Astrocyte of the cerebellum (primary cell): ENCODE measurements around the gene TBC1D25.

Experiments
- DNase-seq: peaks from one replicate; pipeline ENCODE4 v3.0.0-alpha.2; 2011; ENCODE audit warnings: low read depth
- H3K4me3 ChIP-seq: 2 replicates; pipeline ENCODE4 v1.5.1; 2011; ENCODE audit warnings: mild to moderate bottlenecking, low read depth, low read length, moderate library complexity
- CTCF ChIP-seq: IDR thresholded peaks from 2 replicates; pipeline ENCODE4 v1.5.1; 2012; ENCODE audit warnings: low read length, low read depth, moderate library complexity, mild to moderate bottlenecking; ENCODE audit errors: missing control alignments
- in situ Hi-C: cut with HindIII; loops from 2 replicates; pipeline ENCODE4 v1.10.0; 2017; ENCODE audit warnings: low sequenced_read_pairs

The TBC1D25 gene

GRCh38 chrX:48539345-48540027, at the start of gene TBC1D25:
TSS of gene TBC1D25 (plus strand) at chrX:48539714. CDS start at chrX:48539798, 84 bp downstream.
- TF ChIP-seq CTCF = peak; percentile 25
- peak; percentile 93 for DNase-seq
- in situ Hi-C loops = no loop called here
- H3K4me3 ChIP-seq = peak within 1 kb of the TSS; percentile 62

GRCh38 chrX:48489892-48490291, 49.6 kb upstream of the TBC1D25 start:
- no peak for TF ChIP-seq CTCF
- H3K4me3 ChIP-seq = no peak overlapping the region
- DNase-seq = no peak
- in situ Hi-C loops = no loop called here

- DNase-seq = no peak
- no peak for TF ChIP-seq CTCF
- in situ Hi-C loops = no loop called here
- H3K4me3 ChIP-seq = no peak overlapping the region
Observed at GRCh38 chrX:48490661-48491060, 48.9 kb upstream of the TBC1D25 start.

GRCh38 chrX:48491809-48492208, 47.7 kb upstream of the TBC1D25 start:
- DNase-seq = no peak
- in situ Hi-C loops = no loop called here
- TF ChIP-seq CTCF = no peak
- no peak overlapping the region for H3K4me3 ChIP-seq

GRCh38 chrX:48492293-48492910, 47.1 kb upstream of the TBC1D25 start:
- in situ Hi-C loops = no loop called here
- no peak overlapping the region for H3K4me3 ChIP-seq
- DNase-seq = no peak
- TF ChIP-seq CTCF = no peak

- in situ Hi-C loops = no loop called here
- TF ChIP-seq CTCF = peak; percentile 37
- H3K4me3 ChIP-seq = no peak overlapping the region
- DNase-seq = no peak
Observed at GRCh38 chrX:48493890-48494364, 45.6 kb upstream of the TBC1D25 start.
